ENCODE results near the gene UGT1A1.
A peak's percentile ranks its signal among the peaks of the same experiment; 100 is the strongest.

UGT1A1 gene

DNA sequence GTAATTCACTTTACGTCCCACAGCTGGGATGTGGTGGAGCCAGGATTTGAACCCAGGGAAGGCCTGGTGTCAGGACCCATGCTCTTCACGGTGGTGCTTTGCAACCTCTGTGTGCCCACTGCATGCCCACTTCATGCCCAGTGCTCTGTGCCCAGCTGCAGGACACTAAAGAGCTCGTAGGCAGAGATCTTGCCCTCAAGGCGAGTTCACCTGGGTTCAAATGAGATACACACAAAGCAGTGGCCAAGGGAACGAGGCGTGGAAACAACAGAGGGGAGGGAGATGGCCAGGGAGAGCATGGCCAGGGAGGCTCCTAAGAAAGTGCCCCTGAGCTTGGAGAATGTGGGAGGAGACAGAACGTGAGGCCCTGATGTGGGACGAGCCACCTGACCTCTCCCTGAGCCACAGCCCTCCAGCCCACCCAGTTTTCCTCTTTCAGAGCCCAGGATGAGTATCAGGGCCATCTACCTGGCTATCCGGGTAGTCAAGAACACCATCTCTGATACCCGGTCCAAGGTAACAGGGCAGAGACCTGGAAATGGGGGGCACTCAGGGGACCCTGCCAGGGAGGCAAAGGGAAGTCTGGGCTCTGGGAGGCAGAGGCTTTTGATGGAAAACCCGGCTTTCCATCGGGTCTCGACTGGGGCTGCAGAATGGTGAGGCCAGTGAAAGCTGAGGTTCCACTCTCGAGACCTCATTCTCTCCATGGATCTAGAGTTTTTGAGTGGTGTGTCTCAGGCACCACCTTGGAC is 38.4 kb downstream of the UGT1A1 start:
- DNase-seq = no peak

DNA sequence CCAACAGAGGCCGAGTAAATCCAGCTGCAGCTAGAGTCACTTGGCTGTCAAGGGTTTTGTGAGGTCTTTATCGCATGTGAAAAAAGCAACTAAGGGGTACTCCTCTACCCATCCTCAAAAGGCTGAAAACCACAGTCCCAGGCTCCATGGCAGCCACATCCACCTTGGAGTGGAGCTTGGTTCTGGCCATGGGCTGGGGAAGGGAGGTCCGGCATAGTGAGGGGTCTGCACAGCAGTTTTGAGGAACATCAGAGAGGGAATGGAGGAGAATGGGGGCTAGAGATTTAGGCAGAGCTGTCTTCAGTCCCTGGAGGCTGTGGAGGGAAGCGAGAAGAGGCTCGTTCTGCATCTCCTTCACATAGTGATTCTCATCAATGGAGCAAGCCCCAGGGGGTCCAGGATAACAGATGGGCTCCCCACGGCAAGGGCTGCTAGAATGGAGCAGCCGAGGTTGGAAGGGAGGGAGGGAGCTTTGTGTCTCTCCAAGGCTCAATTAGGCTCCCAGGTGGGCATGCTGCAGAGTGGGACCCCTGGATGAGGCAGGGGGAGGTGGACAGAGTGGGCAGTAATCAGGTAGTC is 39.1 kb downstream of the UGT1A1 start:
- DNase-seq = peak; percentile 21

- peak; percentile 26 for DNase-seq
Observed at GRCh38 chr2:233799716-233800115, 39.6 kb downstream of the UGT1A1 start.

GRCh38 chr2:233800208-233800607 is 40.1 kb downstream of the UGT1A1 start:
- no peak for DNase-seq

GRCh38 chr2:233801357-233802131 is 41.5 kb downstream of the UGT1A1 start:
- peak; percentile 4 for DNase-seq

DNA sequence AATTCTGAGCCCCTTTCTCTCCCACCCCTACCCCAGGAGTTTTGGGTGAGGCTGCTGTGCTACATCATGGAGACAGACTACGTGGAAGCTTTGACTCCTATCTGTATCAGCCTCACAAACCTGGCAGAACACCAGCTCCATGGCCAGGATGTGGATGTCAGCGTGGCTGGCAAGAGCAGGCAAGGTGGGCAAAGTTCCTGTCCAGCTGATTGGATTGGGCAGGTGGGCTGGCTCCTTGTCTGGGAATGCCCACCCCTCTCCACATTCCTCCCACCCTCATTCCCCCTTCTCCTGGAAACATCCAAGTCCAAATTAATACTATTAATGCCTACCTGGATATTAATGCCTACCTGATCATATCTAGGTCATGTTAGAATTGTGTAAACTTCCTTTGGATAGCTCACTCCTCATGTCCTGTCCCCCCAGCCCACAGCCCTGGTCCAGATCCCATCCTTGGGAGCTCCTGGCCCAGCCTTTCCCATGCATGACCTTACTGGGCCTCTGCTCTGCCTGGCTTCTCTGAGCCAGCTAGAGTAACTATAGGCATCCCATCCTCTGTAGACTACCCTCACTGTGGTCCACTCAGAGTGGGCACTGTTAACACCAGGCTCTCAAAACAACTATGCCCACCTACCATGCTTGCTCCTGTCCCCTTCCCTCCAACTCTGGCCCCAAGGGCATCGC is 42.2 kb downstream of the UGT1A1 start:
- DNase-seq = peak; percentile 35

- DNase-seq = peak; percentile 16
Observed at GRCh38 chr2:233803292-233803911, 43.3 kb downstream of the UGT1A1 start.

GRCh38 chr2:233803994-233804393 is 43.9 kb downstream of the UGT1A1 start:
- peak; percentile 25 for DNase-seq

GRCh38 chr2:233807215-233807865 is 47.3 kb downstream of the UGT1A1 start:
- DNase-seq = peak; percentile 39

DNA sequence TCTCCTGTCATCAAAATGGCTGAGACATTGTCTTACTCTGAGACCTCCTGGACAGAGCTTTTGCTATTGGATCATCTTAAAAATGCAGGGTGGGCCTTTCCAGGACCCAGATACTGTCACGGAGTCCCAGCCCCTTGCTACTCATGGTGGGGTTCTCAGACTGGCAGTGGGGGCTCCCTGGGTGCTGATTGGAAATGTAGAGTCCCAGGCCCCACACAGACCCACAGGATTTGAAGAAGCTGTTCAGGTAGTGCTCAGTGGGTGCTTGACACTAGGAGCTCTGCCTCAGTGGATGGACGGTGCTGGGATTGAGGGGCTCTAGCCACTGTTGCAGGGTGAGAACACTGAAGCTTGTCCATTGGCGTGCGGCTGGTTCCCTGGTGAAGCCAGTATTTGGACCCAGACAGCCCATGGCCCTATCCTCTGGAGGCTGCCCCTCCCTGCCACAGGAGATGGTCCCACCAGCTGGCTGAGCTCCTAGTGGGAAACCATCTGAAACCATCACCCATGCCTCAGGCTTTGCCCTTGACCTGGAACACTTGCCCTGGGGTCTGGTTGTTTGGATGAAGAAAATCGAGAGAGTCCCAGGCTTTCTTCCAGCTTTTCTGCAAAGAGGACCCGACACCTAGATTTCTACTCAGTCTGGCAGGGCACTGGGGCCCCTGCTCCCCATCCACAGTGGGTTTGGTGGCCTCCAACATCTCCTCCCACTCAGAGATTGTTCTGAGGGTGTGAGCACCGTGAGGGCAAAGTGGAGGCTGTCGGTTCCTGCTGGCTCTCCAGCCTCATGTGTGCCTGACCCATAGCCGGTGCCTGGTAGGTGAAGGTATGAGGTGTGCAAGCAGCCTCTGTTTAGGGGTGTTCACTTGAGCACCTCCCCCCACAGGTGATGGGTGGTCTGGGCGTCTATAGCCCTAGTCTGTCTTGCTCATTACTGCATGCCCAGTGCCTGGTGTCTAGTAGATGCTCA is 48.2 kb downstream of the UGT1A1 start:
- DNase-seq = peak; percentile 9

GRCh38 chr2:233810385-233810784 is 50.3 kb downstream of the UGT1A1 start:
- DNase-seq = peak; percentile 18

GRCh38 chr2:233811087-233811486 is 51.0 kb downstream of the UGT1A1 start:
- no peak for DNase-seq

DNA sequence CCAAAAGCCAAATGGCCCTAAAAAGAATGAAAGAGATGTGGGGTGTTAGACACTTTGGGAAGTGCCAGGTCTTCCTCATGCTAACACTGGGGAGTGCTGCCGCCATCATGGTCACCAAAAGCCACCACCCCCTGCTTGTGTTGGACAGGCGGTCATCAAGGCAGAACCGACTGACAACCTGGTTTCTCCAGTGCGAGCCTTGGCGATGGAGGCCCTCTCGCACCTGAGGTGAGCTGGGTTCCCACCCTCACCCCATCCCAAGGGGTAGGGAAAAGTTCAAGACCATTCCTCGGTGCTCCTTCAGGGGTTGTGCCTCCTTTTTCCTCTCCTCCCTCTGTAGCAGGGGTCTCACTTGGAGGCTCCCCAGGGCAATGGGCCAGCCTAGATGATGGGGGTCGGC is 51.7 kb downstream of the UGT1A1 start:
- peak; percentile 18 for DNase-seq

DNA sequence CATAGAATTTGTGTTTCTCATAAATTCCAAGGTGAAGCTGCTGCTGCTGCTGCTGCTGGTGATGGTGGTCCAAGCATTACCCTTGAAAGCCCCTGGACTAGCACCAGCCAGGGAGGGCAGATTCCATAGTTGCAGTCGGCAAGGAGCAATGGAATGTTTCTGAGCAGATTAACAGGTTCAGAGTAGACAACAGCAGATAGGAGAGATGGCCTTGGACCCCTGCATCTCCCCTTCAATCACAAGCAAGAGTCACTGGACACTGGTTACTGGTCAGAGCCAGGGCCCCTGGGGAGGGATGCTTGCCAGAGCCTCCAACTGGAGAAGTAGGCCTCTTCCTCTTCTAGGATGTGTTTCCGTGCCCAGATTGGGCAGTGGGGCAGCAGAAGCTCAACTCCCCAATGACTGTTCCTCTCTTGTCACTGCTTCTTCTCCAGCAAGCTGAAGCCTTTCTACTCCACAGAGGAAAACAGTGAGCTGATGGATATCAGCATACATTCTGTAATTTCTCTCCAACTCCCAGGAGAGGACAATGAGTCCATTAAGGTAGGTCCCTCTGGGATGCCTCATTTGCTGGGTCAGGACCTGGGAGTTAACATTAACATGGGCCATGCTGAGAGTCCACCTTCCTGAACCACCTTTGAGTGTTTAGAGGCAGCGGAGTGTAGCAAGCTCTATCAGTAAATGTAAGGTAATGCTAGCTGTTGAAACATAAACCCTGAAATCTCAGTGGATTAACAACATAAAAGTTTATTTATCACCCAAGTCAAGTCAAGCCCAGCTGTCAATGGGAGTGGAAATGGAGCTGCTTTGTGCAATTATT is 53.4 kb downstream of the UGT1A1 start:
- DNase-seq = peak; percentile 5

DNA sequence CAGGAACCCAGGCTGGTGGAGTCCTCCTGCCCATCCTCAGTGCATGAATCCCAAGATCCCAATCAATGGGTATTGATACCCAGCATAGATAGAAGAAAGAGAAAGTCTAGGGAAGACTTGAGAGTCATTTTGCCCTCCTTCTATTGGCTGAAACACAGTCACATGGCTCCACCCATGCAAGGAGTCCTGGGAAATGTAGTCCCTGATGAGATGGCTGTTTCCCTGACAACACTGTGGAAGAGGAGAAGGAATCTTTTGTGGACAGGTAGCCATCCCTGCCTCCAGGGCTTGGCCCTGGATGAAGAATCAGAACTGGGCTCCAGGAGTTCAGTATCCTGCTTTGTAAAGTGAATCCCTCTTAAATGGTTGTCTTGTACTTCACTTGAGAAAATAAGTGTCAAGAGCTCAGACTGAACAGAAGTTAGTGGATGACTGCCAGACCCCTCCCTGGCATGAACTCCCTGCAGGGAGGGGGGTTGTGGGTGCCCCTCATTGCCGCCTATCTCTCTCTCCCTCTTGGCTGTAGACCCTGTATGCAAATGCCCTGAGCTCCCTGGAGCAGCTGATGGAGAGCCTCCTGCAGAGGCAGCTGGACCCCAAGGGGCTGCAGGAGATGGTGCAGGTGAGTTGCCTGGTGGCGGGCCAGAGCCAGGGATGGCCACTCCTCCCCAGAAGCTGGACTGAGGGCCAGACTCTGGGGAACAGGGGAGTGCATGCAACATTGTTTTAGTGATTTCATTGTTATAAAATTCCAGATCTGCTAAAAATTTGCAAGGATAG is 54.2 kb downstream of the UGT1A1 start:
- DNase-seq = peak; percentile 34

DNA sequence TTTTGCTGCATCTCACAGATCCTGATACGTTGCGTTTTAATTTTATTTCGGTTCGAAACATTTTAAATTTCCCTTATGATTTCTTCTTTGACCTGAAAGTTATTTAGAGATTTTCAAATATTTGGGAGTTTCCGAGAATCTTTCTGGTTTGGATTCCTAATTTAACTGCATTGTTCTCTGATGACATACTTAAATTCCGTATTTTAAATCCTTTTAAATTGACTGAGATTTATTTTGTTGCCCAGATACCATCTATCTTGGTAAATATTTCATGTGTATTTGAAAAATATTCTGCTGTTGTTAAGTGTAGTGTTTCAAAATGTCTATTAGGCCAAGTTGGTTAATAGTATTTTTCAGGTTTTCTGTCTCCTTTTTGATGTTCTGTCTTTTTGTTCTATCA is 55.8 kb downstream of the UGT1A1 start:
- DNase-seq = no peak

- peak; percentile 7 for DNase-seq
Observed at GRCh38 chr2:233816334-233816733, 56.3 kb downstream of the UGT1A1 start.

GRCh38 chr2:233816771-233817170 is 56.7 kb downstream of the UGT1A1 start:
- DNase-seq = peak; percentile 34

GRCh38 chr2:233817361-233817911 is 57.4 kb downstream of the UGT1A1 start:
- DNase-seq = peak; percentile 28
